Activated CD4-positive, alpha-beta T cell treated with anti-CD3 and anti-CD28 coated beads, Interleukin-2, amount 10 ng/mL, durations not matched to agents 7 days and 5 days (primary cell): ENCODE data around the gene PRAF2. TPM values are rescaled to one million over a fixed set of nuclear protein-coding genes. Genes with fewer than 3 reads are reported as not detected.

ENCODE experiments used
- CTCF ChIA-PET: fragments of 350-600 bp; sonication (Branson Sonifier 250); formaldehyde crosslinking; loops from one replicate; lab custom pipeline; 2021; ENCODE audit warnings: antibody characterized with exemption; lab: Charles Lee
- POLR2A ChIA-PET: fragments of 350-600 bp; sonication (Branson Sonifier 250); formaldehyde crosslinking; loops from one replicate; lab custom pipeline; 2021; ENCODE audit warnings: antibody characterized with exemption; lab: Charles Lee
- DNase-seq: peaks from one replicate; pipeline ENCODE4 v3.0.0-alpha.2; 2020
- H3K27ac Mint-ChIP-seq: one replicate; pipeline ENCODE4 v1.8.0; 2021; ENCODE audit warnings: mild to moderate bottlenecking, moderate library complexity, mixed read lengths
- H3K27me3 Mint-ChIP-seq: one replicate; pipeline ENCODE4 v1.8.0; 2021; ENCODE audit warnings: mixed read lengths
- H3K36me3 Mint-ChIP-seq: one replicate; pipeline ENCODE4 v1.8.0; 2021; ENCODE audit warnings: low read depth, mixed read lengths
- H3K4me1 Mint-ChIP-seq: one replicate; pipeline ENCODE4 v1.8.0; 2021; ENCODE audit warnings: mixed read lengths
- H3K4me3 Mint-ChIP-seq: one replicate; pipeline ENCODE4 v1.8.0; 2021; ENCODE audit warnings: mild to moderate bottlenecking, moderate library complexity, mixed read lengths
- H3K9me3 Mint-ChIP-seq: one replicate; pipeline ENCODE4 v1.8.0; 2021; ENCODE audit warnings: mixed read lengths
- total RNA-seq, 2 experiments: library from RNA; stranded (reverse); gene quantifications; one replicate each; pipeline ENCODE4 v1.2.3, GENCODE V29; 2021

PRAF2 gene
- total RNA-seq, 2 experiments from 2014 or later: 24.7 to 27.1 TPM

GRCh38 chrX:49101629-49101984, 27.8 kb upstream of the PRAF2 start:
- DNase-seq: no peak
- Mint-ChIP-seq H3K27me3 (no peaks in the 10 kb centered on the region), H3K36me3 (no peaks in the 10 kb centered on the region), H3K4me1 (peaks cover 15% of the 10 kb centered on the region), H3K4me3 (peak overlapping the region; percentile 86), H3K9me3 (no peaks in the 10 kb centered on the region), H3K27ac (peak overlapping the region; percentile 94)
- ChIA-PET POLR2A (no interaction called here), CTCF (no interaction called here)

- Mint-ChIP-seq H3K4me3 (peak overlapping the region; percentile 86), H3K9me3 (no peaks in the 10 kb centered on the region), H3K36me3 (no peaks in the 10 kb centered on the region), H3K4me1 (peaks cover 15% of the 10 kb centered on the region), H3K27me3 (no peaks in the 10 kb centered on the region), H3K27ac (peak overlapping the region; percentile 94)
- CTCF ChIA-PET: interaction anchor here (0.6 kb wide), 1 partner anchor 28 kb away, joined by 3 read pairs; no protein-coding TSS in a partner anchor
- peak; percentile 91 for DNase-seq
- POLR2A ChIA-PET: no interaction called here
Observed at GRCh38 chrX:49100704-49101628, 27.2 kb upstream of the PRAF2 start.

- ChIA-PET POLR2A (no interaction called here), CTCF (interaction anchor here (1.2 kb wide), 1 partner anchor 9 kb away, joined by 3 read pairs; no protein-coding TSS in a partner anchor)
- peaks cover 7% of the 10 kb centered on the region for H3K4me1 Mint-ChIP-seq
- H3K4me3 Mint-ChIP-seq: no peak overlapping the region
- DNase-seq: no peak
- H3K27me3 Mint-ChIP-seq: no peaks in the 10 kb centered on the region
- no peak overlapping the region for H3K27ac Mint-ChIP-seq
- no peaks in the 10 kb centered on the region for H3K9me3 Mint-ChIP-seq
- H3K36me3 Mint-ChIP-seq: no peaks in the 10 kb centered on the region
Observed at GRCh38 chrX:49096419-49096818, 22.6 kb upstream of the PRAF2 start.

GRCh38 chrX:49089553-49089952, 15.8 kb upstream of the PRAF2 start:
- Mint-ChIP-seq H3K9me3 (no peaks in the 10 kb centered on the region), H3K4me3 (no peak overlapping the region), H3K4me1 (no peaks in the 10 kb centered on the region), H3K36me3 (no peaks in the 10 kb centered on the region), H3K27ac (no peak overlapping the region), H3K27me3 (no peaks in the 10 kb centered on the region)
- ChIA-PET CTCF (interaction anchor here (1.1 kb wide), 1 partner anchor 9 kb away, joined by 3 read pairs; no protein-coding TSS in a partner anchor), POLR2A (no interaction called here)
- DNase-seq: no peak

- Mint-ChIP-seq H3K4me3 (no peak overlapping the region), H3K27ac (peak overlapping the region; percentile 13)
- POLR2A ChIA-PET: no interaction called here
Observed at GRCh38 chrX:49082271-49082871, 8.6 kb upstream of the PRAF2 start.

GRCh38 chrX:49079489-49080428, 6.0 kb upstream of the PRAF2 start, which contains the start of gene WDR45:
TSS of gene WDR45 (minus strand) at chrX:49079887. CDS start at chrX:49078095, 1,792 bp downstream.
- CTCF ChIA-PET: interaction anchor here (0.7 to 1.3 kb wide), 6 partner anchors 9 to 246 kb away, joined by 3 to 5 read pairs (median 3); no protein-coding TSS in a partner anchor
- H3K27ac Mint-ChIP-seq: peak within 1 kb of the TSS; percentile 98
- H3K27me3 Mint-ChIP-seq: no peaks in the 10 kb centered on the region
- H3K36me3 Mint-ChIP-seq: peaks cover 9% of the 10 kb centered on the region
- peak; percentile 77 for DNase-seq
- no peaks in the 10 kb centered on the region for H3K9me3 Mint-ChIP-seq
- peaks cover 18% of the 10 kb centered on the region for H3K4me1 Mint-ChIP-seq
- POLR2A ChIA-PET: no interaction called here
- peak within 1 kb of the TSS; percentile 96 for H3K4me3 Mint-ChIP-seq

More at GRCh38 chrX:49082271-49082871, 8.6 kb upstream of the PRAF2 start:
- H3K9me3 Mint-ChIP-seq: no peaks in the 10 kb centered on the region
- H3K27me3 Mint-ChIP-seq: no peaks in the 10 kb centered on the region
- peaks cover 18% of the 10 kb centered on the region for H3K4me1 Mint-ChIP-seq
- CTCF ChIA-PET: no interaction called here
- DNase-seq: no peak
- peaks cover 2% of the 10 kb centered on the region for H3K36me3 Mint-ChIP-seq

GRCh38 chrX:49077941-49078340, 4.1 kb upstream of the PRAF2 start:
- peak overlapping the region; percentile 19 for H3K27ac Mint-ChIP-seq
- peaks cover 15% of the 10 kb centered on the region for H3K36me3 Mint-ChIP-seq
- peaks cover 27% of the 10 kb centered on the region for H3K4me1 Mint-ChIP-seq
- ChIA-PET POLR2A (no interaction called here), CTCF (no interaction called here)
- no peak for DNase-seq
- H3K9me3 Mint-ChIP-seq: no peaks in the 10 kb centered on the region
- H3K27me3 Mint-ChIP-seq: no peaks in the 10 kb centered on the region
- no peak overlapping the region for H3K4me3 Mint-ChIP-seq

GRCh38 chrX:49075347-49075746, 1.5 kb upstream of the PRAF2 start:
- Mint-ChIP-seq H3K4me3 (no peak overlapping the region), H3K9me3 (no peaks in the 10 kb centered on the region), H3K4me1 (peaks cover 29% of the 10 kb centered on the region), H3K36me3 (peaks cover 19% of the 10 kb centered on the region), H3K27ac (no peak overlapping the region), H3K27me3 (no peaks in the 10 kb centered on the region)
- DNase-seq: no peak
- CTCF ChIA-PET: no interaction called here
- POLR2A ChIA-PET: interaction anchor here (0.6 kb wide), 1 partner anchor 163 kb away, joined by 3 read pairs; no protein-coding TSS in a partner anchor

- Mint-ChIP-seq H3K4me3 (peak overlapping the region; percentile 80), H3K27me3 (no peaks in the 10 kb centered on the region), H3K36me3 (peaks cover 17% of the 10 kb centered on the region), H3K27ac (peak overlapping the region; percentile 88), H3K4me1 (peaks cover 20% of the 10 kb centered on the region), H3K9me3 (no peaks in the 10 kb centered on the region)
- no peak for DNase-seq
- ChIA-PET POLR2A (no interaction called here), CTCF (interaction anchor here (1.0 kb wide), 1 partner anchor 15 kb away, joined by 3 read pairs; no protein-coding TSS in a partner anchor)
Observed at GRCh38 chrX:49072712-49073095, 1.1 kb downstream of the PRAF2 start.

GRCh38 chrX:49071877-49072711, 1.7 kb downstream of the PRAF2 start:
- CTCF ChIA-PET: interaction anchor here (1.0 kb wide), 1 partner anchor 14 kb away, joined by 3 read pairs; no protein-coding TSS in a partner anchor

GRCh38 chrX:49070988-49071387, 2.8 kb downstream of the PRAF2 start:
- no peak for DNase-seq
- ChIA-PET CTCF (no interaction called here), POLR2A (no interaction called here)
- H3K36me3 Mint-ChIP-seq: peaks cover 17% of the 10 kb centered on the region
- H3K9me3 Mint-ChIP-seq: no peaks in the 10 kb centered on the region
- no peaks in the 10 kb centered on the region for H3K27me3 Mint-ChIP-seq
- peaks cover 20% of the 10 kb centered on the region for H3K4me1 Mint-ChIP-seq
- no peak overlapping the region for H3K4me3 Mint-ChIP-seq
- no peak overlapping the region for H3K27ac Mint-ChIP-seq

More at GRCh38 chrX:49071877-49072711, 1.7 kb downstream of the PRAF2 start:
- no peaks in the 10 kb centered on the region for H3K27me3 Mint-ChIP-seq
- peaks cover 20% of the 10 kb centered on the region for H3K4me1 Mint-ChIP-seq
- no peaks in the 10 kb centered on the region for H3K9me3 Mint-ChIP-seq
- peak overlapping the region; percentile 60 for H3K27ac Mint-ChIP-seq
- peaks cover 17% of the 10 kb centered on the region for H3K36me3 Mint-ChIP-seq
- POLR2A ChIA-PET: no interaction called here
- peak overlapping the region; percentile 16 for H3K4me3 Mint-ChIP-seq
- no peak for DNase-seq
